H9 (cell line): ENCODE data around the gene CD59. TPM values are rescaled to one million over a fixed set of nuclear protein-coding genes. Genes with fewer than 3 reads are reported as not detected.

Experiments
- DNase-seq: peaks from one replicate; pipeline ENCODE4 v3.0.0-alpha.2; 2017
- H2AFZ ChIP-seq: one replicate; pipeline ENCODE4 v1.6.1; 2013; ENCODE audit warnings: mild to moderate bottlenecking, low read length, control low read depth, moderate library complexity
- H2AK5ac ChIP-seq: 2 replicates; pipeline ENCODE4 v1.6.1; 2013; ENCODE audit warnings: low read length, control low read depth, mixed read lengths; ENCODE audit not compliant: insufficient read length
- H2BK120ac ChIP-seq: one replicate; pipeline ENCODE4 v1.6.1; 2013; ENCODE audit warnings: low read depth, mild to moderate bottlenecking, low read length, control low read depth, inconsistent platforms; ENCODE audit not compliant: poor library complexity, severe bottlenecking
- H2BK12ac ChIP-seq: 2 replicates; pipeline ENCODE4 v1.6.1; 2013; ENCODE audit warnings: low read length, control low read depth, mixed read lengths, low read depth; ENCODE audit not compliant: insufficient read length
- H2BK15ac ChIP-seq: 2 replicates; pipeline ENCODE4 v1.6.1; 2013; ENCODE audit warnings: low read depth, low read length, control low read depth
- H2BK20ac ChIP-seq: one replicate; pipeline ENCODE4 v1.6.1; 2013; ENCODE audit warnings: low read depth, mild to moderate bottlenecking, low read length, control low read depth, inconsistent platforms; ENCODE audit not compliant: poor library complexity, severe bottlenecking
- H2BK5ac ChIP-seq: 2 replicates; pipeline ENCODE4 v1.6.1; 2013; ENCODE audit warnings: low read length, control low read depth, mixed read lengths; ENCODE audit not compliant: insufficient read length
- H3K14ac ChIP-seq: 2 replicates; pipeline ENCODE4 v1.6.1; 2013; ENCODE audit warnings: low read length, control low read depth; ENCODE audit not compliant: insufficient read depth
- H3K18ac ChIP-seq: 2 replicates; pipeline ENCODE4 v1.6.1; 2013; ENCODE audit warnings: low read depth, mild to moderate bottlenecking, mixed read lengths, low read length, control low read depth; ENCODE audit not compliant: insufficient read length
- H3K23ac ChIP-seq: 2 replicates; pipeline ENCODE4 v1.6.1; 2013; ENCODE audit warnings: low read length, control low read depth, mixed read lengths, low read depth; ENCODE audit not compliant: insufficient read length
- H3K23me2 ChIP-seq: 2 replicates; pipeline ENCODE4 v1.6.1; 2013; ENCODE audit warnings: low read depth, mild to moderate bottlenecking, mixed read lengths, low read length, control low read depth; ENCODE audit not compliant: insufficient read length, poor library complexity, severe bottlenecking
- H3K27ac ChIP-seq: 2 replicates; pipeline ENCODE4 v1.5.1; 2013; ENCODE audit warnings: low read length, control low read depth, mixed read lengths, low read depth; ENCODE audit not compliant: insufficient read length
- H3K27me3 ChIP-seq: 2 replicates; pipeline ENCODE4 v1.6.1; 2013; ENCODE audit warnings: low read length, control low read depth, inconsistent platforms; ENCODE audit not compliant: insufficient read depth
- H3K4ac ChIP-seq: 2 replicates; pipeline ENCODE4 v1.6.1; 2013; ENCODE audit warnings: low read depth, mild to moderate bottlenecking, control low read depth, inconsistent platforms, low read length, moderate library complexity
- H3K4me1 ChIP-seq: 2 replicates; pipeline ENCODE4 v1.6.1; 2013; ENCODE audit warnings: low read length, control low read depth, inconsistent platforms; ENCODE audit not compliant: insufficient read depth
- H3K4me2 ChIP-seq: 2 replicates; pipeline ENCODE4 v1.6.1; 2013; ENCODE audit warnings: low read length, control low read depth, mixed read lengths; ENCODE audit not compliant: insufficient read length, insufficient read depth
- H3K56ac ChIP-seq: 2 replicates; pipeline ENCODE4 v1.6.1; 2013; ENCODE audit warnings: low read depth, mild to moderate bottlenecking, mixed read lengths, low read length, control low read depth; ENCODE audit not compliant: insufficient read length
- H3K79me1 ChIP-seq: 2 replicates; pipeline ENCODE4 v1.6.1; 2013; ENCODE audit warnings: low read depth, mild to moderate bottlenecking, moderate library complexity, low read length, control low read depth, inconsistent platforms; ENCODE audit not compliant: insufficient read depth, poor library complexity, severe bottlenecking
- H3K79me2 ChIP-seq: 2 replicates; pipeline ENCODE4 v1.6.1; 2013; ENCODE audit warnings: low read length, control low read depth, inconsistent platforms; ENCODE audit not compliant: insufficient read depth
- H3K9ac ChIP-seq: 2 replicates; pipeline ENCODE4 v1.6.1; 2013; ENCODE audit warnings: low read length, control low read depth, mixed read lengths; ENCODE audit not compliant: insufficient read length; ENCODE audit errors: extremely low read depth
- H3K9me3 ChIP-seq: one replicate; pipeline ENCODE4 v1.6.1; 2013; ENCODE audit warnings: low read depth, low read length, inconsistent platforms; ENCODE audit not compliant: control insufficient read depth
- H3T11ph ChIP-seq: one replicate; pipeline ENCODE4 v1.6.1; 2013; ENCODE audit warnings: mild to moderate bottlenecking, low read length, control low read depth, inconsistent platforms
- H4K20me1 ChIP-seq: one replicate; pipeline ENCODE4 v1.6.1; 2013; ENCODE audit not compliant: control insufficient read depth, insufficient read length, insufficient read depth
- H4K5ac ChIP-seq: 2 replicates; pipeline ENCODE4 v1.6.1; 2013; ENCODE audit warnings: low read depth, mild to moderate bottlenecking, mixed read lengths, low read length, control low read depth; ENCODE audit not compliant: insufficient read length
- H4K8ac ChIP-seq: replicated peaks from 2 replicates; pipeline ENCODE4 v1.6.1; 2013; ENCODE audit warnings: low read length, control low read depth, mixed read lengths, low read depth; ENCODE audit not compliant: insufficient read length
- H4K91ac ChIP-seq: 2 replicates; pipeline ENCODE4 v1.6.1; 2013; ENCODE audit warnings: low read depth, mild to moderate bottlenecking, moderate library complexity, mixed read lengths, low read length, control low read depth; ENCODE audit not compliant: insufficient read length
- H3K27ac Mint-ChIP-seq, 3 experiments: 2 replicates in 2 of 3; 3 replicates in 1 of 3; pipeline ENCODE4 v1.8.0; 2020 to 2021; ENCODE audit warnings: mixed read lengths in 3 of 3, mild to moderate bottlenecking in 1 of 3, moderate library complexity in 1 of 3
- H3K27me3 Mint-ChIP-seq: 2 replicates; pipeline ENCODE4 v1.8.0; 2021; ENCODE audit warnings: low read depth, mild to moderate bottlenecking, moderate library complexity, mixed read lengths
- H3K36me3 Mint-ChIP-seq, 3 experiments: 2 replicates in 2 of 3; 3 replicates in 1 of 3; pipeline ENCODE4 v1.8.0; 2020 to 2021; ENCODE audit warnings: low read depth in 3 of 3, mixed read lengths in 3 of 3; ENCODE audit not compliant: insufficient read depth in 1 of 3
- H3K4me1 Mint-ChIP-seq, 2 experiments: 2 replicates each; pipeline ENCODE4 v1.8.0; 2020; ENCODE audit warnings: mixed read lengths in 2 of 2
- H3K4me3 Mint-ChIP-seq, 2 experiments: 2 replicates in 1 of 2; 3 replicates in 1 of 2; pipeline ENCODE4 v1.8.0; 2020 to 2021; ENCODE audit warnings: mild to moderate bottlenecking in 2 of 2, mixed read lengths in 2 of 2, moderate library complexity in 1 of 2
- H3K9me3 Mint-ChIP-seq, 2 experiments: 2 replicates in 1 of 2; 3 replicates in 1 of 2; pipeline ENCODE4 v1.8.0; 2020; ENCODE audit warnings: mild to moderate bottlenecking in 2 of 2, mixed read lengths in 2 of 2, moderate library complexity in 1 of 2
- CTCF ChIP-seq: fragments of 200-600 bp; sonication (generic); conservative IDR thresholded peaks from 3 replicates; pipeline ENCODE4 v1.8.0; 2021; ENCODE audit warnings: antibody characterized with exemption, mild to moderate bottlenecking
- WGBS: extraction: QIAGEN DNeasy Blood & Tissue Kit; methylation state at CpG from one replicate; pipeline ENCODE4 v1.1.7; 2013; ENCODE audit warnings: missing lambda C conversion rate, low lambda C conversion rate, mixed read lengths; ENCODE audit not compliant: insufficient read length; ENCODE audit errors: extremely low coverage; 5-methylcytosine and 5-hydroxymethylcytosine counted together
- total RNA-seq: library from RNA; stranded (reverse); gene quantifications from 2 replicates; pipeline ENCODE4 v1.2.1, GENCODE V29; 2021

Gene CD59
- total RNA-seq, 1 experiment from 2014 or later, result 91.5 TPM

- Histone ChIP-seq H3K9ac (no peak overlapping the region), H3K23me2 (no peaks in the 10 kb centered on the region), H3K9me3 (no peaks in the 10 kb centered on the region), H4K20me1 (no peaks in the 10 kb centered on the region), H3K79me2 (0 out of 2 replicates have a peak, but pooled peaks cover 2% of the 10 kb centered on the region), H2AFZ (no peak overlapping the region), H3T11ph (no peak overlapping the region), H3K14ac (no peak overlapping the region), H3K4me2 (no peak overlapping the region), H4K91ac (no peak overlapping the region), H3K79me1 (no peaks in the 10 kb centered on the region), H3K27me3 (no peaks in the 10 kb centered on the region), H4K8ac (no peak overlapping the region), H3K4ac (no peak overlapping the region), H2BK5ac (no peak overlapping the region), H2AK5ac (no peak overlapping the region), H4K5ac (no peak overlapping the region), H3K23ac (no peak overlapping the region), H3K4me1 (peaks cover 4% of the 10 kb centered on the region; the same call in 1 of the 2 replicates), H2BK15ac (no peak overlapping the region), H2BK20ac (no peak overlapping the region), H2BK120ac (no peak overlapping the region), H3K18ac (no peak overlapping the region), H3K56ac (no peak overlapping the region), H3K27ac (no peak overlapping the region), H2BK12ac (no peak overlapping the region)
- Mint-ChIP-seq H3K27me3 (no peaks in the 10 kb centered on the region), H3K4me1 (peaks cover 13% of the 10 kb centered on the region in 2 experiments), H3K4me3 (no peak overlapping the region), H3K36me3 (peaks cover 8 to 28% (median 21%) of the 10 kb centered on the region in 3 experiments; a peak in 6 of 7 replicates), H3K27ac (no peak overlapping the region), H3K9me3 (no peaks in the 10 kb centered on the region)
- no peak for TF ChIP-seq CTCF
- DNase-seq, result no peak
- no CpG with 5 or more reads among the region's 2 CpGs for WGBS
Observed at GRCh38 chr11:33706966-33707365, 29.3 kb downstream of the CD59 start.
